ENCODE results near the gene SERPINA10.
"Not testable (repeated sequence)": the region's sequence is repeated elsewhere in the genome, so short reads cannot be mapped to it uniquely, and the experiment has no call there.

SERPINA10 gene

DNA sequence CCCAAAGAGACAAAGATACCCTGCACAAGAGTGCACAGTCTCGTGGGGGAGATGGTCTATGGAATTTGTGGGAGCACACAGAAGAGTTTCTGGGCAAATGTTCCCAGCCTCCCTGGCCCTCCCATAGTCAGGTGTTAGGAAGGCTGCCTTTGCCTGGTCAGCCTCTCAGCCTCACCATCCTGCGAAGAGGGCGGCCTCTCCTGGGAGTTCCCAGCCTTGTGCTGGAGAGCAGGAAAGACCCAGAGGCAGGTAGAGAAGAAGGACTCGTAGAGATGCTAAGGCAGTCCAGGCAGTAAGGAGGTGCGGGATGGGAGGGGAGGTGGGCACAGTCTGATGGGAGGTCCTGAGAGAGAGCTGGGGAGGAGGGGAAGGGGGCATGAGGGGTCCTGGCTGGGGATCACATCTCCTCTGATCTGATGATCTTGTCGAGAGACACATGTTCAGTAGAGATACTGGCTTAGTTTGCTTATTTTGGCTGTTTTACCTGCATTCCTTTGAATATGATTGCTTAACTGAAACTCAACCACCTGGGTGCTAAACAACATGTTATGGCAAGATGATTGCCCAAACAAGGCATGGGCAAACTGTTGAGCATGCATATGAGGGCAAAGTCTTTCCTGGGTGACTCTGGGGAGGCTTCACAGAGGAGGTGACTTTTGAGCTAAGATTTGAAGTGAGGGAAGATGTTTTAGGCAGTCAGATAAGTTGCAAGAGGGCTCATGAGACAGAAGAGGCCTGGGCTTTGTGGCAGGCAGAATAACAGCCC lies 19.6 kb upstream of the SERPINA10 start:
- DNase-seq (ENCODE audit: low read depth), result no peak
- Histone ChIP-seq H3K9me3 (ENCODE audit: control insufficient read depth, low read length) (peaks cover 8% of the 10 kb centered on the region), H3K27me3 (replicated peaks; ENCODE audit: control insufficient read depth, insufficient read depth, low read length) (no peaks in the 10 kb centered on the region), H3K4me1 (ENCODE audit: control insufficient read depth, insufficient read depth, low read length) (peaks cover 15% of the 10 kb centered on the region), H3K9ac (ENCODE audit: low read length) (no peak overlapping the region), H3K36me3 (ENCODE audit: control insufficient read depth, insufficient read depth, low read length, severe bottlenecking) (no peaks in the 10 kb centered on the region), H3K4me3 (ENCODE audit: low read length) (no peak overlapping the region)

- no peaks in the 10 kb centered on the region for H3K36me3 ChIP-seq (ENCODE audit: control insufficient read depth, insufficient read depth, low read length, severe bottlenecking)
- no peak for DNase-seq (ENCODE audit: low read depth)
- no peak overlapping the region for H3K9ac ChIP-seq (ENCODE audit: low read length)
These were observed 17.2 kb upstream of the SERPINA10 start for GRCh38 chr14:94310248-94310647.

DNA sequence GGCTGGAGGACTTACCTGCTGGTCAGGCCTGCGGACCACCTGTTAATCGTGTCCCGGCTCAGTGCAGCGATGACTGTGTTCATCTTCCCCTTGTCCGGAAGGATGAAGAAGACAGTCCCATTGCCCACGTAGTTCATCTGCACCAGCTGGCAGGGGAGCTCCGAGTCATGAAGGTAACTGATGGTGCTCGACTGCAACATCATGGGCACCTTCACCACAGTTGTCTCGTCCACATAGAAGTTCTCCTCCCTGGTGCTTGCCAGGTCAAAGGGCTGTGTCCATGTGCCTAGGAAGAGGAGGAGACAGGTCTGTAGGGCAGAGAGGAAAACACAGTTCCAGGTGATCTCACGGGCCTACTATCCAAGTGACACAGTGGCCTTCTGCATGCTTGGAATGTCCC lies 16.7 kb upstream of the SERPINA10 start:
- Histone ChIP-seq H3K4me3 (ENCODE audit: low read length) (no peak overlapping the region), H3K4me1 (ENCODE audit: control insufficient read depth, insufficient read depth, low read length) (peaks cover 12% of the 10 kb centered on the region), H3K9me3 (ENCODE audit: control insufficient read depth, low read length) (peaks cover 14% of the 10 kb centered on the region), H3K9ac (ENCODE audit: low read length) (no peak overlapping the region), H3K27me3 (replicated peaks; ENCODE audit: control insufficient read depth, insufficient read depth, low read length) (peaks cover 7% of the 10 kb centered on the region), H3K36me3 (ENCODE audit: control insufficient read depth, insufficient read depth, low read length, severe bottlenecking) (no peaks in the 10 kb centered on the region)
- no peak for DNase-seq (ENCODE audit: low read depth)

More at GRCh38 chr14:94310248-94310647, 17.2 kb upstream of the SERPINA10 start:
- H3K9me3 ChIP-seq (ENCODE audit: control insufficient read depth, low read length), result peaks cover 14% of the 10 kb centered on the region
- peaks cover 5% of the 10 kb centered on the region for H3K27me3 ChIP-seq (replicated peaks; ENCODE audit: control insufficient read depth, insufficient read depth, low read length)
- H3K4me3 ChIP-seq (ENCODE audit: low read length), result no peak overlapping the region
- peaks cover 12% of the 10 kb centered on the region for H3K4me1 ChIP-seq (ENCODE audit: control insufficient read depth, insufficient read depth, low read length)

DNA sequence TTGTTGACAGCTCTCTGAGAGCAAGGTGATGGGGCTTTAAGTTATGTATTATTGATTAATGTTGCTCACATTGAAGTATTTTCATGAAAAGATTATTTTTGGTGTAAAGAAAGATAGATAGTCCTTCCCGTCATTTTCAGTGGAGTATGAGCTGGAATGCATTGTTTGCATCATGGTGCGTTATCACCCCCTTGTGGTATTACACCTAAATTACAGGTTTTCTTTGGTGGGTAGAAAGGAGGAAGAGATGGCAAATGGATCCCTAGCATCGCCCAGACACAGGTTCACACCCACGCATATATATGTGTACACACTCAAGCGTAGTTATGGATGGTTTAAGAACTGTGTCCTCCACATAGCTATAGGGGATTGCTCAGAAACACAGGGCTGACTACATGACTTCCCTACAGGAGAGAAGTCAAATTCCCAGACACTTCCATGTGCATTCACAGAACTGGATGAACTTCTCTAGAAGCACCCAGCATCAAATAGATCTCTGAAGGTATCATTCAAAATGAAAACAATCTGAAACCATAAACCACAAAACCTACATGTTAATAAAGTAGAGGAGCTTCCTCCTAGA lies 14.4 kb upstream of the SERPINA10 start:
- H3K9me3 ChIP-seq (ENCODE audit: control insufficient read depth, low read length), result peaks cover 14% of the 10 kb centered on the region
- peaks cover 11% of the 10 kb centered on the region for H3K27me3 ChIP-seq (replicated peaks; ENCODE audit: control insufficient read depth, insufficient read depth, low read length)
- DNase-seq (ENCODE audit: low read depth), result no peak
- H3K36me3 ChIP-seq (ENCODE audit: control insufficient read depth, insufficient read depth, low read length, severe bottlenecking), result no peaks in the 10 kb centered on the region
- no peak overlapping the region for H3K9ac ChIP-seq (ENCODE audit: low read length)
- no peak overlapping the region for H3K4me3 ChIP-seq (ENCODE audit: low read length)
- no peaks in the 10 kb centered on the region for H3K4me1 ChIP-seq (ENCODE audit: control insufficient read depth, insufficient read depth, low read length)

DNA sequence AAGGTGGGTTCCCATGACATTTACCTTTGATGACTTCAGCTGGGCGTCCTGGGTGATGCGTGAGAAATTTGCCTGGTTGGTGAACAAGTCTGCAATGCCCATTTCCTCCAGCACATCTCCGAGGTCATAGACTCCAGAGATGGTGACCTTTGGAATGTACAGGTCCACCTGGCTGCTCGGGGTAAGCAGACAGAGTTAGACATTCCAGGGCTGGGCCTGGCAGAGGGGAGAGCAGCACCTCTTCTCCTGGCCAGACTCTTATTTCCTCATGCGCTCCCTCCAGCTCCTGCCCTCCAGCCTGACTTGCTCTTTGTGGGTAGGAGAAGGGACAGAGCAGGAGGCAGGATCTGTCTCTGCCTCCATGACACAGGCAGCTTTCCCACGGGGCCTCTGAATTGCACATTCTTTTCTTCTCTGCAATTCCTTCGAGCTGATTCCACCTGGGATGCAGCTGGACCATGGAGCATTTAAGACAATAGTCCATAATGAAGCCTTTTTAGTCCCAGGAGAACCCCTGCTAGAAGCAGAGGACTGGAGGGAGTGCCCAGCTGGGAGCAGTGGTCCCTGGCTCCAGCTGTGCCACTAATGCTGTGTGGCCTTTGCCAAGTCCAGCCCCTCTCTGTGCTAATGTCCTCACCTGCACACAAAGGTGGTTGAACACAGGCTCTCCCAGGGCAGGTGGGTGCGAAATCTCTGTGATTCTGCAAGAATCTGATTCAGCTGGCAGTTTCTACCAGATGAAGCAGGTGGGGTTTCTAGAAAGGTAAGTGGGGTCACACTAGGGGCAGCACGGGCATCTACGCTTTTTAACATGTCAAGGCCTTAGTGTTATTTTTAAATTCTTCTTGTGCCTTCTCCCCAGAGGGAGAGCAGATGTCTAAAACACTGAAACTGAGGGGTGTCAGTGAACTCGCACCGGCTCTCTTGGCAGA lies 13.2 kb upstream of the SERPINA10 start:
- DNase-seq (ENCODE audit: low read depth), result no peak
- Histone ChIP-seq H3K4me1 (ENCODE audit: control insufficient read depth, insufficient read depth, low read length) (no peaks in the 10 kb centered on the region), H3K36me3 (ENCODE audit: control insufficient read depth, insufficient read depth, low read length, severe bottlenecking) (no peaks in the 10 kb centered on the region), H3K4me3 (ENCODE audit: low read length) (no peak overlapping the region), H3K9me3 (ENCODE audit: control insufficient read depth, low read length) (peaks cover 14% of the 10 kb centered on the region), H3K9ac (ENCODE audit: low read length) (no peak overlapping the region), H3K27me3 (replicated peaks; ENCODE audit: control insufficient read depth, insufficient read depth, low read length) (peaks cover 11% of the 10 kb centered on the region)

DNA sequence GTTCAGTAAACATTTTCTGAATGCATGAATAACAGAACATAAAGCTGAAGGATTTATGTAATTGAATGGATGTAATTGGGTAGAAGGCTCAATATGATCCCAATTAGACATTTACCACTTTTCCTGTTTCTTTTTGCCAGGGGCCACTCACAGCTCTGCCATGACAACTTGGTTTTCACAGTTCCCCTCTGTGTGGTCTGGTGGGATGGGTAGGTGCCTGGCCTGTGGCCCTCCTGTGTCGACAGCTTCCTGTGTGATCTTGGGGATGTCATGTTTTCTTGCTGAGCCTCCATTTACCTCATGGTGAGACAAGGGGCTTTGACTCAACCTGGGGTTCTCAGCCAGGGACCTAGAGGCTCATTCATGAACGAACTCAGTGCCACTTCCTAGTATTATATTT lies 12.6 kb upstream of the SERPINA10 start:
- H3K4me1 ChIP-seq (ENCODE audit: control insufficient read depth, insufficient read depth, low read length), result no peaks in the 10 kb centered on the region
- peaks cover 14% of the 10 kb centered on the region for H3K9me3 ChIP-seq (ENCODE audit: control insufficient read depth, low read length)
- H3K4me3 ChIP-seq (ENCODE audit: low read length), result no peak overlapping the region
- no peak for DNase-seq (ENCODE audit: low read depth)
- peaks cover 11% of the 10 kb centered on the region for H3K27me3 ChIP-seq (replicated peaks; ENCODE audit: control insufficient read depth, insufficient read depth, low read length)
- no peak overlapping the region for H3K9ac ChIP-seq (ENCODE audit: low read length)
- H3K36me3 ChIP-seq (ENCODE audit: control insufficient read depth, insufficient read depth, low read length, severe bottlenecking), result no peaks in the 10 kb centered on the region

GRCh38 chr14:94304243-94304642 lies 11.2 kb upstream of the SERPINA10 start:
- peaks cover 16% of the 10 kb centered on the region for H3K9me3 ChIP-seq (ENCODE audit: control insufficient read depth, low read length)
- no peaks in the 10 kb centered on the region for H3K36me3 ChIP-seq (ENCODE audit: control insufficient read depth, insufficient read depth, low read length, severe bottlenecking)
- DNase-seq (ENCODE audit: low read depth), result no peak
- H3K4me3 ChIP-seq (ENCODE audit: low read length), result no peak overlapping the region
- H3K9ac ChIP-seq (ENCODE audit: low read length), result no peak overlapping the region
- H3K4me1 ChIP-seq (ENCODE audit: control insufficient read depth, insufficient read depth, low read length), result no peaks in the 10 kb centered on the region
- peaks cover 11% of the 10 kb centered on the region for H3K27me3 ChIP-seq (replicated peaks; ENCODE audit: control insufficient read depth, insufficient read depth, low read length)

DNA sequence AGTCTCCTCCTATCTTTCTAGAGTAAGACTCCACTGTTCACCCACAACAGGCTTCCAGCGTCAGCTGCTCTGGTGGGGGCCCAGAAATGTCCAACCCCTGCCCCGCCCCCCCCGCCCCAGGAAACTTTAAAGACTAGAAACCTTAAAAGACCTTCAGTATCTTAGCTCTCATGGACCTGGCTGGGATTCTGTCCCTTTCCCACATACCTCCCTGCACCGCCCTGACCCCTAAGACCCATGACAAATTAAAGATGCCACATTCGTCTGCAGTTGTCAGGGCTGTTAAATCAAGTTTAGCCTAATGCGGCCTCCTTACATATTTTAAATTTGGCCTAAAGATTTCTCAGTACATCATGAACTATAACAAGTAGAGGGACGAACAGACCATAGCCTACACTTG lies 10.0 kb upstream of the SERPINA10 start:
- H3K9me3 ChIP-seq (ENCODE audit: control insufficient read depth, low read length), result peaks cover 12% of the 10 kb centered on the region
- no peak for DNase-seq (ENCODE audit: low read depth)
- peaks cover 11% of the 10 kb centered on the region for H3K27me3 ChIP-seq (replicated peaks; ENCODE audit: control insufficient read depth, insufficient read depth, low read length)

DNA sequence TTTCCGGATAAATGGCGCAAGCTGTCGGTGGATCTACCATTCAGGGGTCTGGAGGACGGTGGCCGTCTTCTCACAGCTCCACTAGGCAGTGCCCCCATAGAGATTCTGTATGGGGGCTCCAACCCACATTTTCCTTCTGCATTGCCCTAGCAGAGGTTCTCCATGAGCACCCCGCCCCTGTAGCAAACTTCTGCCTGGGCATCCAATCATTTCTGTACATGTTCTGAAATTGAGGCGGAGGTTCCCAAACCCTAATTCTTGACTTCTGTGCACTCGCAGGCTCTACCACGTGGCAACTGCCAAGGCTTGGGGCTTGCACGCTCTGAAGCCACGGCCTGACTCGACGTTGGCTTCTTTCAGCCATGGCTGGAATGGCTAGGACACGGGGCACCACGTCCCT lies 5.1 kb upstream of the SERPINA10 start:
- no peak overlapping the region for H3K4me3 ChIP-seq (ENCODE audit: low read length)

More for the DNA sequence above, 10.0 kb upstream of the SERPINA10 start:
- no peaks in the 10 kb centered on the region for H3K36me3 ChIP-seq (ENCODE audit: control insufficient read depth, insufficient read depth, low read length, severe bottlenecking)
- H3K4me1 ChIP-seq (ENCODE audit: control insufficient read depth, insufficient read depth, low read length), result no peaks in the 10 kb centered on the region
- H3K4me3 ChIP-seq (ENCODE audit: low read length), result no peak overlapping the region
- no peak overlapping the region for H3K9ac ChIP-seq (ENCODE audit: low read length)

GRCh38 chr14:94296181-94296545 lies 3.1 kb upstream of the SERPINA10 start:
- not testable (repeated sequence) for H3K9me3 ChIP-seq (ENCODE audit: control insufficient read depth, low read length); H3K27me3 ChIP-seq (replicated peaks; ENCODE audit: control insufficient read depth, insufficient read depth, low read length); DNase-seq (ENCODE audit: low read depth); H3K36me3 ChIP-seq (ENCODE audit: control insufficient read depth, insufficient read depth, low read length, severe bottlenecking); H3K4me3 ChIP-seq (ENCODE audit: low read length); H3K9ac ChIP-seq (ENCODE audit: low read length)
- H3K4me1 ChIP-seq (ENCODE audit: control insufficient read depth, insufficient read depth, low read length), result peaks cover 11% of the 10 kb centered on the region

More for the DNA sequence above, 5.1 kb upstream of the SERPINA10 start:
- DNase-seq (ENCODE audit: low read depth), result no peak
- H3K9me3 ChIP-seq (ENCODE audit: control insufficient read depth, low read length), result peaks cover 2% of the 10 kb centered on the region
- peaks cover 11% of the 10 kb centered on the region for H3K4me1 ChIP-seq (ENCODE audit: control insufficient read depth, insufficient read depth, low read length)
- no peaks in the 10 kb centered on the region for H3K36me3 ChIP-seq (ENCODE audit: control insufficient read depth, insufficient read depth, low read length, severe bottlenecking)
- H3K9ac ChIP-seq (ENCODE audit: low read length), result no peak overlapping the region
- peaks cover 4% of the 10 kb centered on the region for H3K27me3 ChIP-seq (replicated peaks; ENCODE audit: control insufficient read depth, insufficient read depth, low read length)
